VCaP (cell line): ENCODE measurements around the gene LIME1.

Experiments used
- H3K27ac ChIP-seq: fragments of 450-650 bp; 2 replicates; pipeline ENCODE4 v1.5.1; 2017
- CTCF ChIP-seq: fragments of 450-650 bp; conservative IDR thresholded peaks from 2 replicates; pipeline ENCODE4 v1.5.1; 2017; ENCODE audit warnings: mild to moderate bottlenecking, moderate library complexity

The LIME1 gene

GRCh38 chr20:63731410-63731809 is 5.1 kb upstream of the LIME1 start:
- no peak for TF ChIP-seq CTCF
- H3K27ac ChIP-seq, result no peak overlapping the region

GRCh38 chr20:63732118-63733095 is 4.1 kb upstream of the LIME1 start:
- TF ChIP-seq CTCF, result no peak
- no peak overlapping the region for H3K27ac ChIP-seq

GRCh38 chr20:63733117-63733516 is 3.3 kb upstream of the LIME1 start:
- H3K27ac ChIP-seq, result no peak overlapping the region
- TF ChIP-seq CTCF, result no peak

GRCh38 chr20:63733579-63734081 is 2.8 kb upstream of the LIME1 start:
- no peak for TF ChIP-seq CTCF
- no peak overlapping the region for H3K27ac ChIP-seq

DNA sequence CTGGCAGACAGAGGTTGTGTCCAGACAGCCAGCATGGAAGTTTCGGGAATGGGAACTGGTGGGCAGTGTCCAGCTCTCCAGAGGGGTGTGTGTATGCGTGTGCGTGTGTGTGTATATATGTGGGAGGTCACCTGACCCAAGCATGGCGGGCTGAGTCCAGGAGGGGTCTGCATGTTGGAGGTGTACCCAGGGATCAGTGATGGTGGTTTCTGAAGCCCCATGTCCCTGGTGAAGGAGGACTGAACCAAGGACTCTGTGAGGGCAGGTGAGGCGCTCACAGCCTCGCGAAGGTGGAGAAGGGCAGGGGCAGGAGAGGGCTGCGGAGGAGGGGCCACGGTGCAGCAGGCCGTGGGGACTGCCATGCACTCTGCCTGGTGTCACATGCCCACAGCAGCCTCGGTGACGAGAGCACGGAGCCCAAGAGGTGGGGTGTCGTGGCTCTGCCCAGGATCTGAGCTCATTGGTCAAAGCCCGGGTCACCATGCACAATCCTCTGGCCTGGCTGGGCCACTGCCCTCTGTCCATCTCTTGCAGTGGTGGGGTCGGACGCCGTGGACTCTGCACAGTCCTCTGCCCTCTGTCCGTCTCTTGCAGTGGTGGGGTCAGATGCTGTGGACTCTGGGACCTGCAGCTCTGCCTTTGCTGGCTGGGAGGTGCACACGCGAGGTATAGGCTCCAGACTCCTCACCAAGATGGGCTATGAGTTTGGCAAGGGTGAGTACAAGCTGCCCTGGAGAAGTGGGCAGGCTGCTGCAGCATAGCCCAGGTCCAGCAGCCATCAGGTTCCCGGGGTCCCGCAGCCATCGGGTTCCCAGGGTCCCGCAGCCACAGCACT is 2.1 kb upstream of the LIME1 start:
- no peak for TF ChIP-seq CTCF
- no peak overlapping the region for H3K27ac ChIP-seq

GRCh38 chr20:63734946-63735858 is 1.3 kb upstream of the LIME1 start:
- TF ChIP-seq CTCF, result no peak

More at GRCh38 chr20:63734946-63735858, 1.3 kb upstream of the LIME1 start:
- no peak overlapping the region for H3K27ac ChIP-seq
